Embryonic facial prominence (tissue), 1 donor: Measurements from ENCODE around the gene KDM4D.
A peak's percentile ranks its signal among the peaks of the same experiment; 100 is the strongest.
"Not testable (repeated sequence)": the region's sequence is repeated elsewhere in the genome, so short reads cannot be mapped to it uniquely, and the experiment has no call there.

ENCODE experiments used
- DNase-seq: peaks from one replicate; pipeline ENCODE4 v3.0.0-alpha.2; 2016; ENCODE audit errors: extremely low spot score

Gene KDM4D

GRCh38 chr11:94973099-94973968 is at the start of gene KDM4D, which contains the start of gene CWC15:
TSS of gene KDM4D (plus strand) at chr11:94973709. CDS start at chr11:94997373, 23,664 bp downstream.
TSS of gene CWC15 (minus strand) at chr11:94973556. CDS start at chr11:94972185, 1,371 bp downstream.
- peak; percentile 95 for DNase-seq

GRCh38 chr11:94924171-94924572 is 49.3 kb upstream of the KDM4D start:
- DNase-seq, result no peak

- DNase-seq, result no peak
Observed at GRCh38 chr11:94924612-94925011, 48.9 kb upstream of the KDM4D start.

- DNase-seq, result no peak
Observed at GRCh38 chr11:94925422-94926270, 47.9 kb upstream of the KDM4D start.

GRCh38 chr11:94926271-94926625 is 47.3 kb upstream of the KDM4D start:
- DNase-seq, result no peak

GRCh38 chr11:94926698-94927237 is 46.7 kb upstream of the KDM4D start:
- DNase-seq, result no peak

GRCh38 chr11:94928117-94928990 is 45.2 kb upstream of the KDM4D start:
- DNase-seq, result no peak

GRCh38 chr11:94932072-94932471 is 41.4 kb upstream of the KDM4D start:
- DNase-seq, result not testable (repeated sequence)

GRCh38 chr11:94932503-94932902 is 41.0 kb upstream of the KDM4D start:
- DNase-seq, result no peak

- no peak for DNase-seq
Observed at GRCh38 chr11:94933223-94934130, 40.0 kb upstream of the KDM4D start.

- DNase-seq, result no peak
Observed at GRCh38 chr11:94934362-94934761, 39.1 kb upstream of the KDM4D start.

- no peak for DNase-seq
Observed at GRCh38 chr11:94934846-94935245, 38.7 kb upstream of the KDM4D start.

GRCh38 chr11:94938095-94939055 is 35.1 kb upstream of the KDM4D start:
- peak; percentile 56 for DNase-seq

GRCh38 chr11:94939346-94939745 is 34.2 kb upstream of the KDM4D start:
- DNase-seq, result no peak

- no peak for DNase-seq
Observed at GRCh38 chr11:94941131-94941530, 32.4 kb upstream of the KDM4D start.

- no peak for DNase-seq
Observed at GRCh38 chr11:94946812-94947211, 26.7 kb upstream of the KDM4D start.

- no peak for DNase-seq
Observed at GRCh38 chr11:94948070-94948617, 25.4 kb upstream of the KDM4D start.

GRCh38 chr11:94954753-94955152 is 18.8 kb upstream of the KDM4D start:
- no peak for DNase-seq

GRCh38 chr11:94956963-94957362 is 16.5 kb upstream of the KDM4D start:
- DNase-seq, result no peak
